ENCODE results near the gene TRMT13.

DNA sequence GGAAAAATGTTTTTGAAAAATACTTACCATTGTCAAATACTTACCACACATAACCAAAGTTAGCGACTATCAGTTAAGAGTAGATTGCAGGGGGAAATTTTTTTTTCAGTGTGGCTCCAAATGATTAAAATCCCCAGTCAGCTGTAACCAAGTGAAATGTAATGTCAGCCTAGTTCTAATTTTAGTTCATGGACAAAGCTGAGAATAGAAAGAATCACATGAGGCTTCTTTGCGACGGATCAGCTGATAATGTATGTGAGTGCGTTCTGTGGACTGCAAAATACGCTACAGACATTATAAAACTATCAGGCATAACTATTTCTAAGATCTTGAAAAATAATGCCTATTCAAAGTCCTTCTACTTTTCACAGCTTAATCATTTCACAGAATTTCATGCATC, 45.1 kb downstream of the TRMT13 start, which contains the start of gene LRRC39:
- TF ChIP-seq CTCF (IDR thresholded peaks at IDR 0.05; ENCODE audit: insufficient read depth, low read length, poor library complexity, severe bottlenecking) (no peak), EZH2phosphoT487 (conservative IDR thresholded peaks at IDR 0.05; ENCODE audit: low read length) (no peak)
